PC-3 (cell line): ENCODE results near the gene LRRC75A. TPM values are rescaled to one million over a fixed set of nuclear protein-coding genes. Genes with fewer than 3 reads are reported as not detected.

Experiments used
- ATAC-seq: fragments of 200-7000 bp; cut with Tn5 transposase; 2 replicates; pipeline ENCODE4 v1.9.1; 2020; ENCODE audit warnings: mild to moderate bottlenecking, moderate library complexity
- BruUV-seq: library from RNA; stranded (reverse); fragments of 400-500 nt; replicated peaks from 2 replicates; lab custom pipeline; 2021; lab: Mats Ljungman, UMichigan
- CTCF ChIA-PET: fragments of 300-600 bp; sonication (Branson Sonifier 250); formaldehyde crosslinking; loops from one replicate; lab custom pipeline; 2022; ENCODE audit warnings: antibody characterized with exemption; lab: Charles Lee
- POLR2A ChIA-PET: fragments of 300-600 bp; sonication (Branson Sonifier 250); formaldehyde crosslinking; loops from one replicate; lab custom pipeline; 2022; ENCODE audit warnings: antibody characterized with exemption; ENCODE audit not compliant: unreplicated experiment; lab: Charles Lee
- DNase-seq: peaks from one replicate; pipeline ENCODE4 v3.0.0-alpha.2; 2015
- H2AFZ ChIP-seq: fragments of 300-600 bp; sonication (generic); 2 replicates; pipeline ENCODE4 v1.6.0; 2016; ENCODE audit warnings: antibody characterized with exemption, low read length
- H3F3A ChIP-seq: fragments of 300-600 bp; sonication (generic); one replicate; pipeline ENCODE4 v1.6.0; 2017; ENCODE audit warnings: antibody characterized with exemption, low read length, control low read depth, mild to moderate bottlenecking; ENCODE audit not compliant: unreplicated experiment
- H3K27ac ChIP-seq: fragments of 300-600 bp; sonication (generic); 2 replicates; pipeline ENCODE4 v1.5.1; 2016; ENCODE audit warnings: mild to moderate bottlenecking, low read length
- H3K27me3 ChIP-seq: fragments of 300-600 bp; sonication (generic); 2 replicates; pipeline ENCODE4 v1.6.1; 2016; ENCODE audit warnings: low read length, mixed read lengths
- H3K36me3 ChIP-seq: fragments of 300-600 bp; sonication (generic); 2 replicates; pipeline ENCODE4 v1.6.1; 2016; ENCODE audit warnings: low read depth, mixed run types, low read length, mixed read lengths
- H3K4me1 ChIP-seq: fragments of 300-600 bp; sonication (generic); 2 replicates; pipeline ENCODE4 v1.5.1; 2016; ENCODE audit warnings: low read length; ENCODE audit not compliant: insufficient read depth
- H3K4me2 ChIP-seq: fragments of 300-600 bp; sonication (generic); 2 replicates; pipeline ENCODE4 v1.6.0; 2016; ENCODE audit warnings: low read length
- H3K4me3 ChIP-seq: fragments of 300-600 bp; sonication (generic); 2 replicates; pipeline ENCODE4 v1.5.1; 2016; ENCODE audit warnings: mild to moderate bottlenecking, low read length, mixed read lengths
- H3K79me2 ChIP-seq: fragments of 300-600 bp; sonication (generic); 2 replicates; pipeline ENCODE4 v1.6.1; 2017; ENCODE audit warnings: low read length, mixed read lengths
- H3K9ac ChIP-seq: fragments of 300-600 bp; sonication (generic); 2 replicates; pipeline ENCODE4 v1.6.0; 2016; ENCODE audit warnings: mild to moderate bottlenecking, low read length
- H3K9me2 ChIP-seq: fragments of 300-600 bp; sonication (generic); replicated peaks from 2 replicates; pipeline ENCODE4 v1.6.1; 2016; ENCODE audit warnings: mixed run types, low read length, mixed read lengths
- H3K9me3 ChIP-seq: fragments of 300-600 bp; sonication (generic); 2 replicates; pipeline ENCODE4 v1.6.1; 2016; ENCODE audit warnings: low read length, mixed read lengths
- H4K20me1 ChIP-seq: fragments of 300-600 bp; sonication (generic); 2 replicates; pipeline ENCODE4 v1.6.1; 2016; ENCODE audit warnings: low read length, mixed read lengths
- EZH2 ChIP-seq: fragments of 300-600 bp; sonication (generic); IDR thresholded peaks from one replicate; pipeline ENCODE4 v1.6.1; 2017; ENCODE audit warnings: antibody characterized with exemption, mild to moderate bottlenecking, low read length; ENCODE audit not compliant: unreplicated experiment
- EZH2phosphoT487 ChIP-seq: fragments of 300-600 bp; sonication (generic); IDR thresholded peaks from 2 replicates; pipeline ENCODE4 v1.6.1; 2018; ENCODE audit warnings: mild to moderate bottlenecking, antibody characterized with exemption, low read length, borderline replicate concordance
- intact Hi-C: fragments of 100-400 bp; cut with micrococcal nuclease; formaldehyde crosslinking; loops from 2 replicates; pipeline ENCODE4 v1.9.0; 2023
- total RNA-seq: library from RNA; depleted of rRNA; stranded (reverse); fragments of >200 nt; gene quantifications from 2 replicates; pipeline ENCODE4 v1.2.3, GENCODE V29; 2014
- TF ChIP-seq, protein P1 (sequence below): fragments of 300-600 bp; sonication (generic); conservative IDR thresholded peaks from 2 replicates; pipeline ENCODE4 v1.5.1; 2017; ENCODE audit warnings: antibody characterized with exemption, low read depth, mild to moderate bottlenecking, low read length

The LRRC75A gene
- total RNA-seq, 1 experiment from 2014 or later: 15.8 TPM

DNA sequence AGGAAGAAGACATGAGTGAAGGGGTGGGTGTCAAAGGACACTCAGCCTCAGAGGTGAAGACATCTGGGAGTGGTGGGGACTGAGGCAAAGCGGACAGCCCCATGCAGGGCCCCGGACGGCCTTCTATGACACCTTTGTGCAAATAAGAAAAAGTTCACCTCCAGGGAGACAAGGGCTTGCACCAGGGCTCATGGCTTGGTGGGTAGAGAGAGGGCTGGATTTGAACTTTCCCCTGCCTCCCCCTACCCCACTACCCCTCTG is 30.5 kb downstream of the LRRC75A start:
- Histone ChIP-seq H3K4me3 (no peak overlapping the region), H3K9ac (no peak overlapping the region), H3F3A (no peaks in the 10 kb centered on the region), H3K27ac (no peak overlapping the region), H3K9me2 (no peaks in the 10 kb centered on the region), H4K20me1 (no peaks in the 10 kb centered on the region), H3K27me3 (no peaks in the 10 kb centered on the region), H3K4me2 (no peak overlapping the region), H2AFZ (no peak overlapping the region), H3K9me3 (no peaks in the 10 kb centered on the region), H3K36me3 (no peaks in the 10 kb centered on the region), H3K4me1 (no peaks in the 10 kb centered on the region), H3K79me2 (no peaks in the 10 kb centered on the region)
- intact Hi-C loops: no loop called here
- BruUV-seq: no TSS peak
- TF ChIP-seq EZH2phosphoT487 (no peak), EZH2 (no peak)
- TF ChIP-seq, protein P1, sequence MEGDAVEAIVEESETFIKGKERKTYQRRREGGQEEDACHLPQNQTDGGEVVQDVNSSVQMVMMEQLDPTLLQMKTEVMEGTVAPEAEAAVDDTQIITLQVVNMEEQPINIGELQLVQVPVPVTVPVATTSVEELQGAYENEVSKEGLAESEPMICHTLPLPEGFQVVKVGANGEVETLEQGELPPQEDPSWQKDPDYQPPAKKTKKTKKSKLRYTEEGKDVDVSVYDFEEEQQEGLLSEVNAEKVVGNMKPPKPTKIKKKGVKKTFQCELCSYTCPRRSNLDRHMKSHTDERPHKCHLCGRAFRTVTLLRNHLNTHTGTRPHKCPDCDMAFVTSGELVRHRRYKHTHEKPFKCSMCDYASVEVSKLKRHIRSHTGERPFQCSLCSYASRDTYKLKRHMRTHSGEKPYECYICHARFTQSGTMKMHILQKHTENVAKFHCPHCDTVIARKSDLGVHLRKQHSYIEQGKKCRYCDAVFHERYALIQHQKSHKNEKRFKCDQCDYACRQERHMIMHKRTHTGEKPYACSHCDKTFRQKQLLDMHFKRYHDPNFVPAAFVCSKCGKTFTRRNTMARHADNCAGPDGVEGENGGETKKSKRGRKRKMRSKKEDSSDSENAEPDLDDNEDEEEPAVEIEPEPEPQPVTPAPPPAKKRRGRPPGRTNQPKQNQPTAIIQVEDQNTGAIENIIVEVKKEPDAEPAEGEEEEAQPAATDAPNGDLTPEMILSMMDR: no peak
- ChIA-PET POLR2A (no interaction called here), CTCF (no interaction called here)
- ATAC-seq (no peak), DNase-seq (no peak)

DNA sequence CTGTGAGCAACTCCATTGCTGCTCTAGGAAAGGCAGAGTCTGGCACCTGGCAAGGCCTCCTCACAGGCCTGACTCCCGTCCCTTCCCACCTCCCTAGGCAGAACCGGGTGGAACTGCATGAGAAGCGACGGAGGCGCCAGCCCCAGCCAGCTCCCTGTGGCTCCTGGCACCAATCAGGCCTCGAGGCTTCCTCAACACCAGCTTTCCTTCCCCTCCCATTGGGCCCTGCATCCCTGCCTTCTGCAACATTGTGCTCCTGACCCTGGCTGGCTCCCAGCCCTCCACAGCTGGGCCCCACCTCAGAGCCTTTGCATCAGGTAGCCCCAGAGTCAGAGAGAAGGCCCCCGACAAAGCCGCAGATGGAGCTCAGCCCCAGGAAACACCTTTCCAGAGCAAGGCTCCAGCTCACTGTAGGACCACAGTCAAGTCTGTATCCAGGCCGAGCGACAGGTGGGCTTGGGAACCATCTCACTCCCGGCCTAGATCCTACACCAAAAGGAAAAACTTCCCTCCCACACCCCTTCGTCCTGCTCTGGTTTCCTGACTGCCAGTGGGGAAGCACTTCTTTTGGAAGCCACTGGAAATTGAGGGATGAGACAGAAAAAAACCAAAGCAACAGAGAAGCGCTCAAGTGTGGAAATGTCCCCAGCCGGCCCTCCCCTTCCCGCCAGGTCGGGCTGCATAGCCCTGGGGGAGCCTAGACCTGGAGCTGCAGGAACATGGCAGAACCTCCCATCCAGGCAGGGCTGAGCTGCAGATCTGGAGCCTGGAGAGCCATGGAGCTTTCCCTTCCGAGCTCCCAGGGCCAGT is 31.0 kb downstream of the LRRC75A start:
- CTCF ChIA-PET: no interaction called here
- no peaks in the 10 kb centered on the region for H3K79me2 ChIP-seq
- H3K9me2 ChIP-seq: no peaks in the 10 kb centered on the region
- intact Hi-C loops: no loop called here
- no peaks in the 10 kb centered on the region for H3K36me3 ChIP-seq
- POLR2A ChIA-PET: no interaction called here
- no peak overlapping the region for H3K27ac ChIP-seq
- TF ChIP-seq EZH2 (no peak), EZH2phosphoT487 (no peak)
- TF ChIP-seq, protein P1: no peak
- DNase-seq (no peak), ATAC-seq (no peak)
- no peak overlapping the region for H2AFZ ChIP-seq
- no peaks in the 10 kb centered on the region for H3F3A ChIP-seq
- H3K4me2 ChIP-seq: no peak overlapping the region
- H3K9me3 ChIP-seq: no peaks in the 10 kb centered on the region
- no peaks in the 10 kb centered on the region for H3K27me3 ChIP-seq
- H3K9ac ChIP-seq: no peak overlapping the region
- BruUV-seq: no TSS peak
- no peak overlapping the region for H3K4me3 ChIP-seq
- no peaks in the 10 kb centered on the region for H3K4me1 ChIP-seq
- H4K20me1 ChIP-seq: no peaks in the 10 kb centered on the region

DNA sequence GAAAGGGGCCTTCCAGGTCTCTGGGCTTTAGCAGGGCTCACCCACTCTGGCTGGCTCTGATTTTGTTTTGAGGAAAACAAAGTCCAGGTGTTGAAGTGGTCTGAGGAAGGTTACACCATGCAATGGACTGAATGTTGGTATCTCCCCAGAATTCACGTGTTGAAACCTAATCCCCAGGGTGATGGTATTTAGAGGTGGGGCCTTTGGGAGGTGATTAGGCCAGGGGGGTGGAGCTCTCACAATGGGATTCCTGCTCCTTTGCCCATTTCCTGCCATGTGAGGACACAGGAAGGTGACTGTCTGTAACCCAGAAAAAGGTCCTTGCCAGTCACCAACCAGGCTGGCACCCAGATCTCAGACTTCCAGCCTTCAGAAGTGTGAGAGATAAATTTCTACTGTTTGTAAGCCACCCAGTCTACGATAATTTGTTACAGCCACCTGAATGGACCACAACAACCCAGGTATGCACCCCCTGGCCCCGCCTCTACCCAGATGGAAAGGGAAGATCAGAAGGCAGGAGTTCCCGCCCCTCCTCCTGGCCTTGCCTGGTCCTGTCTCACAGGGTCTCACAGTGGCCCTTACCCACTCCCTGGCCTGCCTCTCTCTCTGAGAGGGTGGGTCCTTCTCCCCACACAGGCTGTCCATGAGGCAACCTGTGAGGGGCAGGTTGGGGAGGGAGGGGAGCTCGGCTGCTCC is 32.0 kb downstream of the LRRC75A start:
- Histone ChIP-seq H3F3A (no peaks in the 10 kb centered on the region), H3K4me2 (no peak overlapping the region), H2AFZ (no peak overlapping the region), H3K9me3 (no peaks in the 10 kb centered on the region), H3K27me3 (no peaks in the 10 kb centered on the region), H3K9me2 (no peaks in the 10 kb centered on the region), H3K4me1 (no peaks in the 10 kb centered on the region), H3K4me3 (no peak overlapping the region), H4K20me1 (no peaks in the 10 kb centered on the region), H3K79me2 (no peaks in the 10 kb centered on the region), H3K27ac (no peak overlapping the region), H3K9ac (no peak overlapping the region), H3K36me3 (no peaks in the 10 kb centered on the region)
- ATAC-seq (no peak), DNase-seq (peak; percentile 20)
- ChIA-PET CTCF (no interaction called here), POLR2A (no interaction called here)
- no TSS peak for BruUV-seq
- intact Hi-C loops: no loop called here
- TF ChIP-seq, protein P1: no peak
- TF ChIP-seq EZH2phosphoT487: no peak
- no peak for TF ChIP-seq EZH2
